Measurements from ENCODE around the gene ZSCAN18.
"Not testable (repeated sequence)": the region's sequence is repeated elsewhere in the genome, so short reads cannot be mapped to it uniquely, and the experiment has no call there.

The ZSCAN18 gene

GRCh38 chr19:58097781-58098681 lies at the start of gene ZSCAN18:
Gene ZSCAN18 (minus strand): TSS chr19:58098231. CDS start chr19:58090267, 7,964 bp downstream.
- peak; percentile 98 to 99 for DNase-seq

- DNase-seq: not testable (repeated sequence)
These were observed 49.4 kb upstream of the ZSCAN18 start for GRCh38 chr19:58147475-58147874.

- no peak for DNase-seq
These were observed 47.8 kb upstream of the ZSCAN18 start for GRCh38 chr19:58145849-58146248.

- DNase-seq: no peak
These were observed 36.2 kb upstream of the ZSCAN18 start for GRCh38 chr19:58134244-58134643.

- DNase-seq: no peak
These were observed 31.3 kb upstream of the ZSCAN18 start for GRCh38 chr19:58129284-58129683.

- DNase-seq: no peak
These were observed 30.1 kb upstream of the ZSCAN18 start for GRCh38 chr19:58128041-58128685.

- DNase-seq: no peak
These were observed 25.3 kb upstream of the ZSCAN18 start for GRCh38 chr19:58123354-58123753.

- DNase-seq: no peak
These were observed 21.1 kb upstream of the ZSCAN18 start for GRCh38 chr19:58118979-58119733.

- no peak for DNase-seq
These were observed 20.0 kb upstream of the ZSCAN18 start for GRCh38 chr19:58117841-58118575.

GRCh38 chr19:58108546-58108817 lies 10.5 kb upstream of the ZSCAN18 start:
- no peak for DNase-seq

- no peak for DNase-seq
These were observed 9.9 kb upstream of the ZSCAN18 start for GRCh38 chr19:58107778-58108545.

- DNase-seq: no peak
These were observed 609 bp upstream of the ZSCAN18 start for GRCh38 chr19:58098682-58098998.

- DNase-seq: no peak
These were observed 682 bp downstream of the ZSCAN18 start for GRCh38 chr19:58097349-58097748.

- DNase-seq: no peak
These were observed 1.1 kb downstream of the ZSCAN18 start for GRCh38 chr19:58096884-58097283.

- DNase-seq: no peak
These were observed 2.7 kb downstream of the ZSCAN18 start for GRCh38 chr19:58095328-58095727.

- DNase-seq: no peak
These were observed 5.0 kb downstream of the ZSCAN18 start for GRCh38 chr19:58093071-58093470.

GRCh38 chr19:58091251-58091995 lies 6.6 kb downstream of the ZSCAN18 start:
- no peak for DNase-seq

- DNase-seq: no peak
These were observed 8.2 kb downstream of the ZSCAN18 start for GRCh38 chr19:58089846-58090245.

GRCh38 chr19:58088521-58089052 lies 9.4 kb downstream of the ZSCAN18 start:
- no peak for DNase-seq

GRCh38 chr19:58086825-58087710 lies 11.0 kb downstream of the ZSCAN18 start:
- DNase-seq: no peak

All from CD4-positive, alpha-beta T cell treated with Interleukin-4 for 1 hour (primary cell).